ENCODE measurements around the gene SDHB.

The SDHB gene

GRCh38 chr1:16981269-16981849 lies 72.5 kb downstream of the SDHB start:
- DNase-seq: no peak

- DNase-seq: no peak
Observed at GRCh38 chr1:16980473-16981268, 73.2 kb downstream of the SDHB start, which contains the start of gene MFAP2. Gene MFAP2, minus strand, starts transcription at chr1:16980620. Its CDS starts 2,347 bp downstream, at chr1:16978273.

DNA sequence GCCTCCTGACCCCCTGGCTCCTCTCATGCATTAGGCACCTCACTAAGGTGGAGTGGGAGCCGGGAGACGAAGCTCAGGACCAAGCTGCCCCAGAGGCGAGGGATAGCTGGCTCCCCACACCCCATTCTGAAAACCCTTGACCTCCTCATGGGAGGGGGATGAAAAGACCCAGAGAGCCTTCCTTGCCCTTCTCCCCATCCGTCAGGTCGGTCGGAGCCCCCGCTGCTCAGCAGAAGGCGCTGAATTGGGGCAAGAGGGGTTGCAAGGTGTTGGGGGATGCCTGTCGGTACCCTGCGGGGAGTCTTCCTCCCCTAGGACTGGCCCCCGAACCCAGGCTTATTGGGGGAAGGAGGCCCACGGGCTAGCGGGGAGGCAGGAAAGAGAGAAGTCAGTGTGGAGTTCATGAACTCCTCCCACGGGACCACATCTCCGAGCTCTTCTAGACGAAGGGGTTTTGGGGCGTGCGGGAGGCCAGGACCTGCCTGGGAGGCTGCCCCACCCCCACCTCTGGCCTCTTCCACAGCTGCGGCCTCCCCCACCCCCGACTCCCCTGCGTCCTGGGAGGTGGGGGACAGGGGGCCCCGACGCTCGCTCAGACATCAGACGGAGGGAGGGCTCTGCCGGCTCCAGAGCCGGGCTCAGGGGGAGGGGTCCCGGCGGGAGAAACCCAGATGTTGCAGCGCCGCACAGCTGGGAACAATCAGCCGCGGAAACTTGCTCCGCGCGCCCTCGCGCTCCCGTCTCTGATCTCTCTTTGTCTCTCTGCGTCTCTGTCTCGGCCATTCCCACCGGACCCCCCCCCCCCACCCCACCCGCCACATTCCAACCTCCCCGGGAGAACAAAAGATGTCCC lies 74.1 kb downstream of the SDHB start:
- no peak for DNase-seq

GRCh38 chr1:16978567-16979474 lies 75.0 kb downstream of the SDHB start:
- no peak for DNase-seq

- no peak for DNase-seq
Observed at GRCh38 chr1:16978139-16978538, 75.7 kb downstream of the SDHB start.

GRCh38 chr1:16977377-16977776 lies 76.5 kb downstream of the SDHB start:
- DNase-seq: no peak

DNA sequence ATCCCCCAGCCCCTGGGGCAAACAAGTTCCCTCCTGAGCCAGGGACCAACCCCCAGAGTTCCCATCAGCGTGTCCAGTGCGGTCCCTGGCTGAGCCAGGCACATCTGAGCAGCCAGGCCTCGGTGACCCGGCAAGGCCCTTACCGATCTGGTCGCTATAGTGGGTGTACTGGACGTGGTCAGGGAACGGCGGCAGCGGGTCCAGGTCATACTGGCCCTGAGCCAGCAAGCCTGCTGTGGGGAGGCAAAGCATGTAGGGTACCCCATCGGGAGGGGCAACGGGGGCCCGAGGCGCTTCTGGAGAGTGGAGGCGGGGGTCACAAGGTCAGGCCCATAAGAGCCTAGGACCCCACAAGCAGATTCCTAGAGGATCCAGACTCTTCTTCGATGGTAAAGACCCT lies 76.9 kb downstream of the SDHB start:
- DNase-seq: no peak

DNA sequence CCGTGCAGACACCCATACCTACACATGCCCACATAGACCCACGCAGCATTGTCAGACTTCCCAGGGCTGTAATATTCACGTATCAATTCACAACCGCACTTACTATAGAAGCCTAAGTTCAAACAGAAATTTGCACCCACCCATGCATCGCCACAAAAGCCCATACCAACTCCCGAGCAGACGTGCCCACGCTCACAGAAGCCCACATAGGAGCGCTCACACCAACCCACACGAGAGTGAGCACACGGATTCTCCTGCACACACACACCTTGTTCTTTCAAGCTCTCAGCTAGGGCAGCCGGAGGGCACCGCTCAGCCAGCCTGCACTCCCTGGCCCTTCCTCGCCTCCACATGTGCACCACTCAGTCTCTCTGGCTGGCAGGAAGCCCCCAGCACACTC lies 78.0 kb downstream of the SDHB start:
- no peak for DNase-seq

- no peak for DNase-seq
Observed at GRCh38 chr1:16975211-16975610, 78.6 kb downstream of the SDHB start.

DNA sequence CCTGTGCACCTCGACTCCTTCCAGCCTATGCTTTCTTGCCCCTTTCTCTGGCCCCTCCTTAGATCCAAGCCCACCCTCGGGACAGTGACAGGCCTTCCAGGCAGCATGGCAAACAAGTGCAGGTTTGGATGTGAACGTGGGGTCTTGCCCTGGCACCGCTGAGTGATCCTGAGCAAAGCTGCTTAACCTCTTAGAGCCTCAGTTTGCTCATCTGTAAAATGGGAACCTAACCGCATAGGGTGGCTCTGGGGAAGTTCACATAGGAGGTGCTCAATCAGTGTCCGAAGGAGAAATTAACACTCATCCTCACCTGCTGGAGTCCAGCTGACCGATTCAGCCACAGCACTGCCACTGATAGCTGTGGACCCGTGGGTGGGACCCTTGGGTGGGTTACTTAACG lies 80.6 kb downstream of the SDHB start:
- DNase-seq: no peak

DNA sequence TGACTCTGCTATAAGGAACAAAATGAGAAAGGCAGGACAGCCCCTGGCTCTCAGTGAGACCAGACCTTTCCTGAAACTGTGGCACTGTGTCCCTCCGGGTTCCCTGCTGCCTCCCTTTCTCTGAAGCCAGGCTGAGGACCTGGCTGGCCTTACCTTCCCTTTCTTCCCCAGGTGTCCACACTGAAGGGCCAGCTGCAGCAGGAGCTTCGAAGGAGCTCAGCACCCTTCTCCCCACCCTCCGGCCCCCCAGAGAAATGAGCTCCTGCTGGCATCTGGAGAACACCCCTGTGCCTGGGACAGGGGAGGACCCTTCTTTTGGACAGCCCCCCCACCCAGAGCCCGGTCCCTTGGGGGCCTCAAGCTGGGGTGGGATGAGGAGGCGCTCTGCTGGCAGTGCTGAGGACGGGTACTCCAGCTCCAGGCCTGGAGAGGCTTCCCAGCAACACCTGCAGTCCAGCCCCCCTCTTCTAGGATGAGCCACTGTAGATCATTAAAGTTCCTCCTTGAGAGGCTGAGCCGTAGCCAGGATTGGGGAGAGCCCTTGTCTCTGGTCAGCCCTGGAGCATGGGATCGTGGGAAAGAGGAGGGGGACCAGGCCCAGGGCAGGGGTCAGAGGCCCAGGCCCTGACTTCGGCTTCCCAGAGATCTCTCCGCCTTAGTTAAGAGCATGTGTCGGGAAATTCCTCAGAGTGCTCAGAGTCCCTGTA lies 81.5 kb downstream of the SDHB start:
- no peak for DNase-seq

- no peak for DNase-seq
Observed at GRCh38 chr1:16971341-16972188, 82.3 kb downstream of the SDHB start.

DNA sequence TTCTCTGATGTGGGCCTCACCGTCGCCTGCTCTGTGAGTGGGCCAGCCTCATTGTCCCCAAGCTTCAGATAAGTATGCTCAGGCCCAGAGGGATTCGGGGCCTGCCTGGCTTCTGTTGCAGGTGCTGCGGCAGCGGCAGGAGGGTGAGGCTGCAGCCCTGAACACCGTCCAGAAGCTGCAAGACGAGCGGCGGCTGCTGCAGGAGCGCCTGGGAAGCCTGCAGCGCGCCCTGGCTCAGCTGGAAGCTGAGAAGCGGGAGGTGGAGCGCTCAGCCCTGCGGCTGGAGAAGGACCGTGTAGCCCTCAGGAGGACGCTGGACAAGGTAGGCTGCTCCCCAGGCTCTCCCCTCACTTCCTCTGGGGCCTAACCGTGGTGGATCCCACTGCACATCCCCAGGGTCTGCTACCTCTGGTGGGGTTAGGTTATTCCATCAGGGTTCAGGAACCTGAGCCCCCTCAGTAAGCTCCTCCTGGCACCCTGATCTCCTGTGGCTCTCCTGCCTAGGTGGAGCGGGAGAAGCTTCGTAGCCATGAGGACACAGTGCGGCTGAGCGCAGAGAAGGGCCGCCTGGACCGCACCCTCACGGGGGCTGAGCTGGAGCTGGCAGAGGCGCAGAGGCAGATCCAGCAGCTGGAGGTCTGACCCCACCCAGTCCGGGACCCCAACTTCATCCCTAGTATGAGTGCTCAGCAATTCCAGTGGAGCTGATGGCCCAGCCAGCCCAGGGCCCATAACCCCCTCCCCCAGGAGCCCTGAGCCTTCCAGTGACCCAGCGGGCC lies 83.5 kb downstream of the SDHB start:
- no peak for DNase-seq

GRCh38 chr1:16969651-16970050 lies 84.2 kb downstream of the SDHB start:
- DNase-seq: no peak

GRCh38 chr1:16969057-16969611 lies 84.7 kb downstream of the SDHB start:
- DNase-seq: no peak

Data from GF-D8 (cell line).